AG04450 (cell line): ENCODE data around the gene DACH1. TPM values are rescaled to one million over a fixed set of nuclear protein-coding genes. Genes with fewer than 3 reads are reported as not detected.

ENCODE experiments used
- CTCF ChIA-PET: fragments of 300-600, 350-600 bp; formaldehyde crosslinking; extraction: SDS; loops from one replicate; lab custom pipeline; 2022; ENCODE audit warnings: antibody characterized with exemption, inconsistent platforms; lab: Charles Lee
- POLR2A ChIA-PET: fragments of 350-600 bp; formaldehyde crosslinking; extraction: SDS; loops from one replicate; lab custom pipeline; 2021; ENCODE audit warnings: antibody characterized with exemption, inconsistent platforms; lab: Yijun Ruan, JAX
- DNase-seq: peaks from one replicate; pipeline ENCODE4 v3.0.0-alpha.2; 2011; ENCODE audit warnings: low read depth, low spot score
- H3K27ac ChIP-seq: one replicate; pipeline ENCODE4 v1.5.1; 2012; ENCODE audit warnings: low read depth, low read length, control low read depth
- H3K27me3 ChIP-seq: one replicate; pipeline ENCODE4 v1.6.0; 2012; ENCODE audit warnings: low read length; ENCODE audit not compliant: control insufficient read depth, insufficient read depth
- H3K4me3 ChIP-seq: 2 replicates; pipeline ENCODE4 v1.5.1; 2011; ENCODE audit warnings: mild to moderate bottlenecking, low read depth, low read length, control low read depth
- H3K9me3 ChIP-seq: 2 replicates; pipeline ENCODE4 v1.5.1; 2012; ENCODE audit warnings: low read length; ENCODE audit not compliant: control insufficient read depth, insufficient read depth
- polyA plus RNA-seq: library from polyadenylated mRNA; depleted of rRNA; stranded (reverse); fragments of >200 nt; gene quantifications from 2 replicates; pipeline ENCODE4 v1.2.3, GENCODE V29; 2011
- TF ChIP-seq, protein P1 (sequence below): IDR thresholded peaks from 2 replicates; pipeline ENCODE4 v1.5.1; 2011; ENCODE audit warnings: low read depth, low read length, control low read depth, inconsistent platforms

The DACH1 gene
- polyA plus RNA-seq, 1 experiment: 0.10 TPM

DNA sequence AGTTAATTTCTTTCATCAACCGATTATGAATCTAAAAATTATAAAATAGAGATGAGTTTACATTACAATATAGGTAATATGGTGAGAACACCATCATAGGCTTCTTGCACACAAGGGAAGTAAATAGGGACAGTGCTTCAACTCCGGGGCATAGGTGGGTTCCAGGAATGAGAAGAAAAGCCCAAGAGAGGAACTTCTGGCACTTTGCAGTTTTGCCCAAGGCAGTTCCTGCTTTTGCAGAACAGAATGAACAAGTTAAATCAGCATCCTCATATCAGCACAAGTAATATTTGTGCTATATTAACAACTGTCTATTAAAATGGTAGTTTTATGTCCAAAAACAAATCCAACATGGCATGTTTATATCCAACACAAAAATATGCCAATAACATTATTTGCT lies 60.1 kb downstream of the DACH1 start:
- no peaks in the 10 kb centered on the region for H3K27me3 ChIP-seq
- no peak overlapping the region for H3K27ac ChIP-seq
- DNase-seq: no peak
- no peaks in the 10 kb centered on the region for H3K9me3 ChIP-seq
- ChIA-PET CTCF (no interaction called here), POLR2A (no interaction called here)
- H3K4me3 ChIP-seq: no peak overlapping the region
- TF ChIP-seq, protein P1, sequence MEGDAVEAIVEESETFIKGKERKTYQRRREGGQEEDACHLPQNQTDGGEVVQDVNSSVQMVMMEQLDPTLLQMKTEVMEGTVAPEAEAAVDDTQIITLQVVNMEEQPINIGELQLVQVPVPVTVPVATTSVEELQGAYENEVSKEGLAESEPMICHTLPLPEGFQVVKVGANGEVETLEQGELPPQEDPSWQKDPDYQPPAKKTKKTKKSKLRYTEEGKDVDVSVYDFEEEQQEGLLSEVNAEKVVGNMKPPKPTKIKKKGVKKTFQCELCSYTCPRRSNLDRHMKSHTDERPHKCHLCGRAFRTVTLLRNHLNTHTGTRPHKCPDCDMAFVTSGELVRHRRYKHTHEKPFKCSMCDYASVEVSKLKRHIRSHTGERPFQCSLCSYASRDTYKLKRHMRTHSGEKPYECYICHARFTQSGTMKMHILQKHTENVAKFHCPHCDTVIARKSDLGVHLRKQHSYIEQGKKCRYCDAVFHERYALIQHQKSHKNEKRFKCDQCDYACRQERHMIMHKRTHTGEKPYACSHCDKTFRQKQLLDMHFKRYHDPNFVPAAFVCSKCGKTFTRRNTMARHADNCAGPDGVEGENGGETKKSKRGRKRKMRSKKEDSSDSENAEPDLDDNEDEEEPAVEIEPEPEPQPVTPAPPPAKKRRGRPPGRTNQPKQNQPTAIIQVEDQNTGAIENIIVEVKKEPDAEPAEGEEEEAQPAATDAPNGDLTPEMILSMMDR: no peak

DNA sequence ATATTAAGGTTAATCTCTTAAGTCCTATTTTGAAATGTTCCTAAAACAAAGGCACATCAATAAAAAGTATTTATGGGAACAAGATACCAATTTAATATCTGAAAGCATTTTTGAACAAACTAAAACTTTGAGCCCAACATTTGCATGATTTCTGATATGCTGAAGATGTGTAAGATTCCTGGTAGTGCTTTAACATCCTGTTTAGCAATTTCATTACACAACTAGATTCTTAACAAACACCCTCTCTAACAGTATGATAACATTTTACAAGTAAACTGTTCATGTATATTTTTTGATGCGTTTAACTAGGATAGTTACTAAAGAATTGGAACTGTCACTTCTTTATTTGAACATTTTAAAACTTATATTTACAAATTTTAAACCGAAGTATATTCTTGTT lies 63.9 kb downstream of the DACH1 start:
- no peaks in the 10 kb centered on the region for H3K9me3 ChIP-seq
- no peaks in the 10 kb centered on the region for H3K27me3 ChIP-seq
- no peak overlapping the region for H3K27ac ChIP-seq
- H3K4me3 ChIP-seq: no peak overlapping the region
- DNase-seq: no peak
- CTCF ChIA-PET: no interaction called here
- TF ChIP-seq, protein P1: no peak
- POLR2A ChIA-PET: no interaction called here

DNA sequence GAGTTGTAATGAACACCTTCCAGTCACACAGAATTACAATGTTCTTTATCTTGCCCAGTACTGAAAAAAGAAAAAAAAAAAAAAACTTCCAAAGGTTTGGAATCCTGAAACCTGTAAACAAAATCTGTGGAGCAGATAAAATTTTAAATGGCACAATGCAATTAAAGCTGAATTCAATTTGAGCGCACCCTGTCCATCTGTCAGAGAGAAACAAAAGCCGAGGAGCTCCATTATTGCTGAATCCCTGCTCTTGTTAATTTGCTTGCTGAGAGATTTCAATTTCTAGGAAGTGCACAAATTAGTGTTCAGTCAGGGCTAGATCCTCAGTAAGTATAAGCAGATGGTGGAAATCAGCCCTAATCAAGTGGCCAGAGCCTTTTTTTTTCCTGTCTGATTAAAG lies 65.2 kb downstream of the DACH1 start:
- Histone ChIP-seq H3K27ac (no peak overlapping the region), H3K27me3 (no peaks in the 10 kb centered on the region), H3K9me3 (no peaks in the 10 kb centered on the region), H3K4me3 (no peak overlapping the region)
- ChIA-PET POLR2A (no interaction called here), CTCF (interaction anchor here (0.5 to 0.6 kb wide), 2 partner anchors 44 to 754 kb away, joined by 3 to 5 read pairs; no protein-coding TSS in a partner anchor)
- TF ChIP-seq, protein P1: no peak
- DNase-seq: no peak

DNA sequence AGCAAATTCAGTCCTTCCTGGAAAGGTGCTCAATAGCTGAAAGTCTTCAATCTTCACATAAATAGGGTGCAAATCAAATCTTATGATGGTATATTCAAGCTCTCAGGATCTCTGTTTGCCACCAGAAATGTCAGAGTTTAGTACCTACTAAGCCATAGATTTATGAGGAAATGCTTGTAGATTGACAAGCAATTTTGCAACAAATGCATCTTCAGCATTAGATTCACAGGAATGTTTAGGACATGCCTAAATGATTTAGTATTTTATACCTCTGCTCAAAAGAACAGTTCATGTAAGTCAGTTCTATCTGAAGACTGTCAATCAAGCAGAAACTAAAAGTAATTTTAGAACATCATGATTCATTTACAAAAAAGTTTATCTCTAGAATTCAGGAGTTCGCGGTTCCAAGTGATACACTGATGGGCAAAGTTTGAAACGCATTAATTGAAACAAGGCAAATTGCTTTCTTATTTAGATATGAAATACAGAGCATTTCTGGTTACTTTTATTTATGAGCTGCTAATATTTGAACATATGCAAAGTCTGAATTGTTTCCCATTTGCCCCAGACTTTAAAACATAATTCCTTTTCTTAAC lies 65.7 kb downstream of the DACH1 start:
- ChIA-PET POLR2A (no interaction called here), CTCF (interaction anchor here (0.5 to 0.6 kb wide), 2 partner anchors 44 to 754 kb away, joined by 3 to 5 read pairs; no protein-coding TSS in a partner anchor)
- DNase-seq: no peak
- H3K27ac ChIP-seq: no peak overlapping the region
- H3K4me3 ChIP-seq: no peak overlapping the region
- H3K27me3 ChIP-seq: no peaks in the 10 kb centered on the region
- TF ChIP-seq, protein P1: no peak
- no peaks in the 10 kb centered on the region for H3K9me3 ChIP-seq

DNA sequence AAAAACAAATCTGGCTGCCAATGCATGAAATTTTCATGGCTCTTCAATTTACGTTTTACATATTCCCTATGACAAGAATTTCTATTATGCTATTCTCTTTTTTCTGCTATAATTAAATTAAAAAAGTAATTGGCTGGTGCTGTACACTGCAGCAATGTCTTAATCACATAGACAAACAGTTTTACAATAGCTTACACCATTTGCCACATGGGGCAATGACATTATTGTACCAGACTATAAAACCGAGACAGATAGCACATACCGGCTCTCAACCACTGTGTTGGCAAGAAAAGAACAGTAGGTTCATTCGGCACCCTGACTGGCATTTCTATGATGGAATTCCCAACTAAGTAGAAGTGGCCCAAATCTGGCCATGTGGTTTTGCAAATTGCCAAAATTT lies 67.7 kb downstream of the DACH1 start:
- TF ChIP-seq, protein P1: no peak
- POLR2A ChIA-PET: no interaction called here
- CTCF ChIA-PET: no interaction called here

More for the DNA sequence above, 67.7 kb downstream of the DACH1 start:
- Histone ChIP-seq H3K27me3 (no peaks in the 10 kb centered on the region), H3K27ac (no peak overlapping the region), H3K4me3 (no peak overlapping the region), H3K9me3 (no peaks in the 10 kb centered on the region)
- DNase-seq: no peak
